Measurements from ENCODE around the gene UGT2A3. TPM values are rescaled to one million over a fixed set of nuclear protein-coding genes. Genes with fewer than 3 reads are reported as not detected.
"Not testable (repeated sequence)": the region's sequence is repeated elsewhere in the genome, so short reads cannot be mapped to it uniquely, and the experiment has no call there.

UGT2A3 gene
- total RNA-seq, 3 donors from 2014 or later, result under 0.01 TPM; not detected in 2

- no peaks in the 10 kb centered on the region for H3K9me3 ChIP-seq
- intact Hi-C loops (cut with DNase I; ENCODE audit: low total_unique reads), result no loop called here
- TF ChIP-seq, protein P1, sequence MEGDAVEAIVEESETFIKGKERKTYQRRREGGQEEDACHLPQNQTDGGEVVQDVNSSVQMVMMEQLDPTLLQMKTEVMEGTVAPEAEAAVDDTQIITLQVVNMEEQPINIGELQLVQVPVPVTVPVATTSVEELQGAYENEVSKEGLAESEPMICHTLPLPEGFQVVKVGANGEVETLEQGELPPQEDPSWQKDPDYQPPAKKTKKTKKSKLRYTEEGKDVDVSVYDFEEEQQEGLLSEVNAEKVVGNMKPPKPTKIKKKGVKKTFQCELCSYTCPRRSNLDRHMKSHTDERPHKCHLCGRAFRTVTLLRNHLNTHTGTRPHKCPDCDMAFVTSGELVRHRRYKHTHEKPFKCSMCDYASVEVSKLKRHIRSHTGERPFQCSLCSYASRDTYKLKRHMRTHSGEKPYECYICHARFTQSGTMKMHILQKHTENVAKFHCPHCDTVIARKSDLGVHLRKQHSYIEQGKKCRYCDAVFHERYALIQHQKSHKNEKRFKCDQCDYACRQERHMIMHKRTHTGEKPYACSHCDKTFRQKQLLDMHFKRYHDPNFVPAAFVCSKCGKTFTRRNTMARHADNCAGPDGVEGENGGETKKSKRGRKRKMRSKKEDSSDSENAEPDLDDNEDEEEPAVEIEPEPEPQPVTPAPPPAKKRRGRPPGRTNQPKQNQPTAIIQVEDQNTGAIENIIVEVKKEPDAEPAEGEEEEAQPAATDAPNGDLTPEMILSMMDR (IDR thresholded peaks at IDR 0.05), result no peak
- TF ChIP-seq POLR2A (IDR thresholded peaks at IDR 0.05) (no peak), POLR2AphosphoS5 (IDR thresholded peaks at IDR 0.05) (no peak)
- no peak overlapping the region for H3K4me3 ChIP-seq
- no peak for DNase-seq (ENCODE audit: low spot score in 2 of 2)
- H3K27ac ChIP-seq, result no peak overlapping the region
- H3K36me3 ChIP-seq, result no peaks in the 10 kb centered on the region
- H3K27me3 ChIP-seq, result no peaks in the 10 kb centered on the region
- H3K4me1 ChIP-seq, result no peaks in the 10 kb centered on the region
Measured at GRCh38 chr4:68984947-68985346, 33.3 kb upstream of the UGT2A3 start.

GRCh38 chr4:68963374-68963773, 11.8 kb upstream of the UGT2A3 start:
- Histone ChIP-seq H3K9me3 (no peaks in the 10 kb centered on the region), H3K27ac (no peak overlapping the region), H3K27me3 (no peaks in the 10 kb centered on the region), H3K4me3 (no peak overlapping the region), H3K4me1 (no peaks in the 10 kb centered on the region), H3K36me3 (no peaks in the 10 kb centered on the region)
- DNase-seq (ENCODE audit: low spot score in 2 of 2), result no peak
- intact Hi-C loops (cut with DNase I; ENCODE audit: low total_unique reads), result no loop called here
- TF ChIP-seq, protein P1 (IDR thresholded peaks at IDR 0.05), result no peak
- TF ChIP-seq POLR2AphosphoS5 (IDR thresholded peaks at IDR 0.05) (no peak), POLR2A (IDR thresholded peaks at IDR 0.05) (no peak)

DNA sequence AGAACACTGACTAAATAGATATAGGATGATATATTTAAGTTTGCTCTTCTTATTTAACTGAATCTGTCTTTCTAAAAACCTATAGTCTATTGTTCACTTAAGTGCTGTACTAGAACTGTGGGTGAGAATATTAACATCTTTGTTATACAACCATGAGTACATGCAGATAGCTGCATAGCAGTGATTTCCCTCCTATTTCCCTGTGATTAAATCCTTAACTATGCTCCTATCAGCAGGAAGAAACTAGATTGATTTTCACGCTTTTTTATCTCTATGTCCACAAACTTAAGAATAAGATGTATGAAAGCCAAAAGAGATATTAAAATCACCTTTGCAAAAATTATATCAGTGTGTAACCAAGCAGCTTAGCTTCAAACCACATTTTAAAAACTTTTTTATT, 11.3 kb upstream of the UGT2A3 start:
- TF ChIP-seq POLR2AphosphoS5 (IDR thresholded peaks at IDR 0.05) (no peak), POLR2A (IDR thresholded peaks at IDR 0.05) (no peak)
- TF ChIP-seq, protein P1 (IDR thresholded peaks at IDR 0.05), result no peak
- intact Hi-C loops (cut with DNase I; ENCODE audit: low total_unique reads), result no loop called here
- DNase-seq (ENCODE audit: low spot score in 2 of 2), result no peak
- Histone ChIP-seq H3K27ac (no peak overlapping the region), H3K9me3 (no peaks in the 10 kb centered on the region), H3K36me3 (no peaks in the 10 kb centered on the region), H3K4me1 (no peaks in the 10 kb centered on the region), H3K27me3 (no peaks in the 10 kb centered on the region), H3K4me3 (no peak overlapping the region)

DNA sequence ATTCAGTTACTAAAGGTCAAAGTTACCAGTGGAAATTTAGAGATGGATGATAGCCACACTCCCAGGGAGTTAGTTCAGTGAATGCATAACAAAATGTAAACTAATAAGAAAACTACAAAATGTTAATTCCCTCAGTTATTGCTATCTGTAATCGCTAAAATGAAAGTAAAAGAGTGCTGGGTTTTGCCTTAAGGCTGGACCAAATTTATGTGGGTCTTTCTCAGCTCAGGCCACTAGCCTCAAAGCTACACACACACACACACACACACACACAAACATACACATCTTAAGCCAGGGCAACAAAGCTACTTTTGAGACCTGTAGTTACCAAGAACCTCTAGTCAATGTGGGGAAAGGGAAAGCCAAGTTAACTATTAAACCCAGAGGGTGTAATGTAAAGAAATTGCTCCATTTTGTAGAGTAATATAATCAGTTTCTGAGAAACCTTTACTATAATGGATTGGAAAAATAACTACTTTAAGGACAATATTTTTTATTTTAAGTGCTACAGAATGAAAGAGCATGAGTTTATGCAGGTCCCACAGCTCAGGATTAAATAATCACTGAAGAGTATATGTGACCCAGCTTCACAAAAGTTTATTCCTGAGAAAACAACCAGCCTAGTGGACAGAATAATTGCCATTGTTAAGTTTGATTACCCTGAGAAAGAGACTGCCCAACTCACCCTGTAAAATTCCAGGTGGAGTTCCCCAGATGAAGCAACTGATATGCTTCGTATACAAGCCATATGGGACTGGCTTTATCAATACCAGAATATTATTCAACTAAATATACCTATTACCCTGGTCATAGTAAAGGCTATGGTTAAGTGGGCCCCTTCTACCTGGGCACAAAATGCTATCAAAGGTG, 8.9 kb upstream of the UGT2A3 start:
- Histone ChIP-seq H3K27ac (no peak overlapping the region), H3K36me3 (no peaks in the 10 kb centered on the region), H3K9me3 (no peaks in the 10 kb centered on the region), H3K4me1 (no peaks in the 10 kb centered on the region), H3K4me3 (no peak overlapping the region), H3K27me3 (no peaks in the 10 kb centered on the region)
- DNase-seq (ENCODE audit: low spot score in 2 of 2), result no peak
- intact Hi-C loops (cut with DNase I; ENCODE audit: low total_unique reads), result no loop called here
- TF ChIP-seq, protein P1 (IDR thresholded peaks at IDR 0.05), result no peak
- TF ChIP-seq POLR2A (IDR thresholded peaks at IDR 0.05), result no peak
- TF ChIP-seq POLR2AphosphoS5 (IDR thresholded peaks at IDR 0.05), result no peak

- DNase-seq (ENCODE audit: low spot score in 2 of 2); H3K27me3 ChIP-seq; intact Hi-C loops (cut with DNase I; ENCODE audit: low total_unique reads); H3K27ac ChIP-seq; H3K36me3 ChIP-seq; H3K4me1 ChIP-seq; H3K9me3 ChIP-seq; H3K4me3 ChIP-seq: not testable (repeated sequence)
Measured at GRCh38 chr4:68959085-68959484, 7.5 kb upstream of the UGT2A3 start.
